ENCODE data around the gene F5. TPM values are rescaled to one million over a fixed set of nuclear protein-coding genes. Genes with fewer than 3 reads are reported as not detected.

F5 gene
- total and polyA plus RNA-seq, 10 of the 15 experiments (the other 5 are each of a cell fraction or from before 2014, with no cell fraction given): under 0.01 to 3.8 (median 0.40) TPM

DNA sequence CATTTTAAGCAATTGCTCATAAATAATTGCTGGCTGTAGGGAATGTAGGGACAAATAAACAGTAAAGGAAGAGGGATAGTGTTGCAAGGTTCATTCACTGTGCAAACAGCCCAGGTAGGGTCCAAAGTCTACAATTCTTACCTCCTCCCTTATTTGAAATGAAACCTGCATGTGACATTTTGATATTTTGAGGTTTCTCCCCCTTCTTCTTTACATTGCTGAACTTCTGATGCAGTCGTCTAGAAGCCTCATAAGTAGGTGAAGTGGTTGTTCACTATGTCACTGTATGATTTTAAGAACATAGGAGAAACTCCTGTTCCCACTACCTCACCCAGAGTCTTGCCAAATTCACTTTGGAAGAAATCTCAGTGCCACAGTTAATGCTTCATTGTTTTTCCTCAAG is 16.1 kb downstream of the F5 start:
- ChIA-PET POLR2A (no interaction called here), CTCF (no interaction called here), SMC1A (ENCODE audit: uncharacterized antibody, unreplicated experiment) (interaction anchor here (1.1 kb wide), 1 partner anchor 222 kb away, joined by 3 read pairs; no protein-coding TSS in a partner anchor), RAD21 (ENCODE audit: unreplicated experiment) (no interaction called here)
- Histone ChIP-seq H3K27me3 (replicated peaks in 1 of 2; ENCODE audit: control insufficient read depth in 2 of 2, insufficient read depth in 2 of 2, low read length in 1 of 2) (no peaks in the 10 kb centered on the region), H4K20me1 (ENCODE audit: control insufficient read depth, insufficient read depth) (no peaks in the 10 kb centered on the region), H3K36me3 (ENCODE audit: control insufficient read depth in 2 of 2, insufficient read depth in 2 of 2, low read length in 1 of 2) (no peaks in the 10 kb centered on the region), H3K9me3 (replicated peaks; ENCODE audit: control insufficient read depth, insufficient read depth, low read length) (no peaks in the 10 kb centered on the region), H2AFZ (ENCODE audit: control insufficient read depth, low read depth, low read length) (no peak overlapping the region), H3K9ac (ENCODE audit: control insufficient read depth, insufficient read depth, low read length) (no peak overlapping the region), H3K79me2 (ENCODE audit: control insufficient read depth, insufficient read depth, low read length) (no peaks in the 10 kb centered on the region), H3K4me1 (ENCODE audit: control insufficient read depth, insufficient read depth, low read length) (no peaks in the 10 kb centered on the region), H3K4me3 (no peak overlapping the region), H3K4me2 (ENCODE audit: control insufficient read depth, insufficient read depth) (no peak overlapping the region), H3K27ac (ENCODE audit: control insufficient read depth, insufficient read depth) (no peak overlapping the region)
- FAIRE-seq (no peak), ATAC-seq (peak; percentile 27; the same call in 1 of the 3 replicates), DNase-seq (ENCODE audit: low read depth, low spot score) (no peak)
- intact Hi-C loops (cut with micrococcal nuclease; ENCODE audit: unreplicated experiment): no loop called here
- BruUV-seq (replicated peaks): no TSS peak
- no peak for TF ChIP-seq ATF2 (IDR thresholded peaks at IDR 0.05; ENCODE audit: low read length)
- TF ChIP-seq KLF5 (IDR thresholded peaks at IDR 0.05; ENCODE audit: partially characterized antibody): no peak
- no peak for TF ChIP-seq SIN3A (IDR thresholded peaks at IDR 0.05; ENCODE audit: low read depth, low read length)
- TF ChIP-seq ZBED1 (IDR thresholded peaks at IDR 0.05; ENCODE audit: borderline replicate concordance): no peak
- TF ChIP-seq SREBF2 (IDR thresholded peaks at IDR 0.05; ENCODE audit: low read length): no peak
- no peak for TF ChIP-seq POLR2AphosphoS2 (IDR thresholded peaks at IDR 0.05; ENCODE audit: low read depth, low read length)
- no peak for TF ChIP-seq ASH2L (IDR thresholded peaks at IDR 0.05; ENCODE audit: borderline replicate concordance, low read depth)
- no peak for TF ChIP-seq ESRRA (IDR thresholded peaks at IDR 0.05; ENCODE audit: low read length)
- TF ChIP-seq BCL11A (IDR thresholded peaks at IDR 0.05; ENCODE audit: low read depth, low read length): no peak
- TF ChIP-seq, protein P1, sequence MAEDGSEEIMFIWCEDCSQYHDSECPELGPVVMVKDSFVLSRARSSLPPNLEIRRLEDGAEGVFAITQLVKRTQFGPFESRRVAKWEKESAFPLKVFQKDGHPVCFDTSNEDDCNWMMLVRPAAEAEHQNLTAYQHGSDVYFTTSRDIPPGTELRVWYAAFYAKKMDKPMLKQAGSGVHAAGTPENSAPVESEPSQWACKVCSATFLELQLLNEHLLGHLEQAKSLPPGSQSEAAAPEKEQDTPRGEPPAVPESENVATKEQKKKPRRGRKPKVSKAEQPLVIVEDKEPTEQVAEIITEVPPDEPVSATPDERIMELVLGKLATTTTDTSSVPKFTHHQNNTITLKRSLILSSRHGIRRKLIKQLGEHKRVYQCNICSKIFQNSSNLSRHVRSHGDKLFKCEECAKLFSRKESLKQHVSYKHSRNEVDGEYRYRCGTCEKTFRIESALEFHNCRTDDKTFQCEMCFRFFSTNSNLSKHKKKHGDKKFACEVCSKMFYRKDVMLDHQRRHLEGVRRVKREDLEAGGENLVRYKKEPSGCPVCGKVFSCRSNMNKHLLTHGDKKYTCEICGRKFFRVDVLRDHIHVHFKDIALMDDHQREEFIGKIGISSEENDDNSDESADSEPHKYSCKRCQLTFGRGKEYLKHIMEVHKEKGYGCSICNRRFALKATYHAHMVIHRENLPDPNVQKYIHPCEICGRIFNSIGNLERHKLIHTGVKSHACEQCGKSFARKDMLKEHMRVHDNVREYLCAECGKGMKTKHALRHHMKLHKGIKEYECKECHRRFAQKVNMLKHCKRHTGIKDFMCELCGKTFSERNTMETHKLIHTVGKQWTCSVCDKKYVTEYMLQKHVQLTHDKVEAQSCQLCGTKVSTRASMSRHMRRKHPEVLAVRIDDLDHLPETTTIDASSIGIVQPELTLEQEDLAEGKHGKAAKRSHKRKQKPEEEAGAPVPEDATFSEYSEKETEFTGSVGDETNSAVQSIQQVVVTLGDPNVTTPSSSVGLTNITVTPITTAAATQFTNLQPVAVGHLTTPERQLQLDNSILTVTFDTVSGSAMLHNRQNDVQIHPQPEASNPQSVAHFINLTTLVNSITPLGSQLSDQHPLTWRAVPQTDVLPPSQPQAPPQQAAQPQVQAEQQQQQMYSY (CRISPR knock-in tag; IDR thresholded peaks at IDR 0.05): no peak
- TF ChIP-seq NR2F1 (conservative IDR thresholded peaks at IDR 0.05): no peak
- no peak for TF ChIP-seq TAF1 (IDR thresholded peaks at IDR 0.05; ENCODE audit: borderline replicate concordance, low read depth, low read length)
- no peak for TF ChIP-seq FOXK2 (IDR thresholded peaks at IDR 0.05)
- TF ChIP-seq, protein P2, sequence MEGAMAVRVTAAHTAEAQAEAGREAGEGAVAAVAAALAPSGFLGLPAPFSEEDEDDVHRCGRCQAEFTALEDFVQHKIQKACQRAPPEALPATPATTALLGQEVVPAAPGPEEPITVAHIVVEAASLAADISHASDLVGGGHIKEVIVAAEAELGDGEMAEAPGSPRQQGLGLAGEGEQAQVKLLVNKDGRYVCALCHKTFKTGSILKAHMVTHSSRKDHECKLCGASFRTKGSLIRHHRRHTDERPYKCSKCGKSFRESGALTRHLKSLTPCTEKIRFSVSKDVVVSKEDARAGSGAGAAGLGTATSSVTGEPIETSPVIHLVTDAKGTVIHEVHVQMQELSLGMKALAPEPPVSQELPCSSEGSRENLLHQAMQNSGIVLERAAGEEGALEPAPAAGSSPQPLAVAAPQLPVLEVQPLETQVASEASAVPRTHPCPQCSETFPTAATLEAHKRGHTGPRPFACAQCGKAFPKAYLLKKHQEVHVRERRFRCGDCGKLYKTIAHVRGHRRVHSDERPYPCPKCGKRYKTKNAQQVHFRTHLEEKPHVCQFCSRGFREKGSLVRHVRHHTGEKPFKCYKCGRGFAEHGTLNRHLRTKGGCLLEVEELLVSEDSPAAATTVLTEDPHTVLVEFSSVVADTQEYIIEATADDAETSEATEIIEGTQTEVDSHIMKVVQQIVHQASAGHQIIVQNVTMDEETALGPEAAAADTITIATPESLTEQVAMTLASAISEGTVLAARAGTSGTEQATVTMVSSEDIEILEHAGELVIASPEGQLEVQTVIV (IDR thresholded peaks at IDR 0.05; ENCODE audit: borderline replicate concordance, partially characterized antibody): no peak
- no peak for TF ChIP-seq MTA3 (IDR thresholded peaks at IDR 0.05; ENCODE audit: borderline replicate concordance, low read length)
- TF ChIP-seq, protein P3, sequence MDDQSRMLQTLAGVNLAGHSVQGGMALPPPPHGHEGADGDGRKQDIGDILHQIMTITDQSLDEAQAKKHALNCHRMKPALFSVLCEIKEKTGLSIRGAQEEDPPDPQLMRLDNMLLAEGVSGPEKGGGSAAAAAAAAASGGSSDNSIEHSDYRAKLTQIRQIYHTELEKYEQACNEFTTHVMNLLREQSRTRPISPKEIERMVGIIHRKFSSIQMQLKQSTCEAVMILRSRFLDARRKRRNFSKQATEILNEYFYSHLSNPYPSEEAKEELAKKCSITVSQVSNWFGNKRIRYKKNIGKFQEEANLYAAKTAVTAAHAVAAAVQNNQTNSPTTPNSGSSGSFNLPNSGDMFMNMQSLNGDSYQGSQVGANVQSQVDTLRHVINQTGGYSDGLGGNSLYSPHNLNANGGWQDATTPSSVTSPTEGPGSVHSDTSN (IDR thresholded peaks at IDR 0.05; ENCODE audit: insufficient replicate concordance, low read depth, low read length): no peak
- no peak for TF ChIP-seq HCFC1 (IDR thresholded peaks at IDR 0.05; ENCODE audit: low read length)
- no peak for TF ChIP-seq STAT1 (conservative IDR thresholded peaks at IDR 0.05)
- no peak for TF ChIP-seq SRF (IDR thresholded peaks at IDR 0.05; ENCODE audit: low read depth in 2 of 2, low read length in 2 of 2)
- WGBS (ENCODE audit: insufficient coverage, insufficient replicate concordance, low lambda C conversion rate, missing lambda C conversion rate): 0% methylated on average over 1 of the region's 1 CpG
- in situ Hi-C loops (cut with MboI): no loop called here

All from GM12878 (cell line).